A549 treated with AZD9567 at 1 μM for 4 hours (cell line): ENCODE data around the gene ATP6AP2. TPM values are rescaled to one million over a fixed set of nuclear protein-coding genes. Genes with fewer than 3 reads are reported as not detected.

Experiments
- total RNA-seq: library from RNA; stranded (reverse); fragments of 200-300 nt; extraction: Qiagen RNA extraction; gene quantifications from 5 replicates; pipeline ENCODE4 v1.2.3, GENCODE V29; 2022; ENCODE audit not compliant: insufficient read depth

Gene ATP6AP2
- 127 to 162 TPM (median 132 TPM) in 5 replicates for total RNA-seq

GRCh38 chrX:40580537-40581335 lies at the start of gene ATP6AP2:
TSS of gene ATP6AP2 (plus strand) at chrX:40580970. CDS start at chrX:40581066, 96 bp downstream.

GRCh38 chrX:40623139-40623536 lies 42.4 kb downstream of the ATP6AP2 start, which contains the start of gene MPC1L:
TSS of gene MPC1L (plus strand) at chrX:40623428. CDS start at chrX:40623566, 138 bp downstream.

GRCh38 chrX:40647307-40648197 lies 66.8 kb downstream of the ATP6AP2 start, which contains the start of gene CXorf38:
TSS of gene CXorf38 (minus strand) at chrX:40647561. CDS start at chrX:40647520, 41 bp downstream.

Other genes starting within 250 kb of the ATP6AP2 start
- gene MPC1L, start 42.5 kb downstream of the ATP6AP2 start, total RNA-seq, result not detected in 5 replicates
- gene CXorf38, start 66.6 kb downstream of the ATP6AP2 start, total RNA-seq, result 9.3 to 13.0 TPM (median 11.7 TPM) in 5 replicates
- 19.6 to 22.7 TPM (median 21.1 TPM) in 5 replicates for gene MED14, start 154.6 kb downstream of the ATP6AP2 start, total RNA-seq